Sigmoid colon (tissue), 7 donors: ENCODE data around the gene CUL9. TPM values are rescaled to one million over a fixed set of nuclear protein-coding genes. Genes with fewer than 3 reads are reported as not detected.
A peak's percentile ranks its signal among the peaks of the same experiment; 100 is the strongest.

ENCODE experiments used
- DNase-seq: peaks from one replicate; pipeline ENCODE4 v3.0.0-alpha.2; 2019
- H3K27ac ChIP-seq, 4 donors: fragments of 200-600 bp; sonication (generic); one replicate each; pipeline ENCODE4 v1.5.1; 2016 to 2019; ENCODE audit warnings: mild to moderate bottlenecking in 1 of 4
- H3K27me3 ChIP-seq, 3 donors: fragments of 200-600 bp; sonication (generic); one replicate each; pipeline ENCODE4 v1.5.1; 2019; ENCODE audit warnings: mild to moderate bottlenecking in 1 of 3
- H3K36me3 ChIP-seq, 4 donors: fragments of 200-600 bp; sonication (generic); one replicate each; pipeline ENCODE4 v1.5.1; 2016 to 2019
- H3K4me1 ChIP-seq, 4 donors: fragments of 200-600 bp; sonication (generic); one replicate each; pipeline ENCODE4 v1.5.1; 2017 to 2019
- H3K4me3 ChIP-seq, 4 donors: fragments of 200-600 bp; sonication (generic); one replicate each; pipeline ENCODE4 v1.5.1; 2017 to 2019; ENCODE audit warnings: mild to moderate bottlenecking in 2 of 4, moderate library complexity in 1 of 4
- H3K9me3 ChIP-seq, 4 donors: fragments of 200-600 bp in 3 of 4; sonication (generic) in 3 of 4; one replicate each; pipeline versions ENCODE4 v1.5.1 to v1.6.1; 2013 to 2019
- EP300 ChIP-seq, 4 donors: sonication (generic); formaldehyde crosslinking; IDR thresholded peaks; one replicate each; pipeline ENCODE4 v1.6.1; 2017; ENCODE audit warnings: antibody characterized with exemption in 4 of 4
- POLR2A ChIP-seq, 2 donors: fragments of 450-650 bp; IDR thresholded peaks; one replicate each; pipeline ENCODE4 v1.6.1; 2016; ENCODE audit warnings: antibody characterized with exemption in 2 of 2, mild to moderate bottlenecking in 2 of 2, moderate library complexity in 2 of 2
- POLR2AphosphoS5 ChIP-seq, 4 donors: sonication (generic); formaldehyde crosslinking; IDR thresholded peaks; one replicate each; pipeline ENCODE4 v1.6.1; 2017; ENCODE audit warnings: antibody characterized with exemption in 4 of 4
- WGBS, 2 donors: extraction: QIAGEN DNeasy Blood & Tissue Kit; methylation state at CpG; one replicate each; pipeline ENCODE4 v1.1.7; 2013; 5-methylcytosine and 5-hydroxymethylcytosine counted together
- intact Hi-C: fragments of 100-400 bp; cut with DNase I; formaldehyde crosslinking; loops from one replicate; pipeline ENCODE4 v1.15.1; 2023
- polyA plus RNA-seq, 3 donors: library from polyadenylated mRNA; stranded (reverse); fragments of 200-250 nt; gene quantifications; one replicate each; pipeline ENCODE4 v1.2.3, GENCODE V29; 2013
- total RNA-seq, 4 donors: library from RNA; depleted of rRNA; stranded (reverse); fragments of >200 nt; gene quantifications; one replicate each; pipeline ENCODE4 v1.1.0, GENCODE V29; 2016
- TF ChIP-seq, protein P1 (sequence below), 4 experiments: fragments of 450-650 bp in 3 of 4; fragments of 200-600 bp in 1 of 4; IDR thresholded peaks; one replicate each; pipeline ENCODE4 v1.5.1; 2016 to 2019; ENCODE audit warnings: antibody characterized with exemption in 4 of 4, mild to moderate bottlenecking in 3 of 4, moderate library complexity in 2 of 4
- donor health status: healthy with polysubstance abuse.
- donor health status: Bipolar disorder and iron deficiency.
- donor health status: healthy.

Gene CUL9
- total and polyA plus RNA-seq, 7 donors = 5.1 to 49.6 (median 28.2) TPM

GRCh38 chr6:43203029-43203717 lies 21.2 kb downstream of the CUL9 start:
- Histone ChIP-seq H3K36me3 (peaks cover 0 to 72% (median 19%) of the 10 kb centered on the region in 4 donors), H3K4me1 (no peaks in the 10 kb centered on the region), H3K27me3 (no peaks in the 10 kb centered on the region), H3K27ac (no peak overlapping the region), H3K9me3 (no peaks in the 10 kb centered on the region), H3K4me3 (no peak overlapping the region)
- intact Hi-C loops = no loop called here
- TF ChIP-seq, protein P1, sequence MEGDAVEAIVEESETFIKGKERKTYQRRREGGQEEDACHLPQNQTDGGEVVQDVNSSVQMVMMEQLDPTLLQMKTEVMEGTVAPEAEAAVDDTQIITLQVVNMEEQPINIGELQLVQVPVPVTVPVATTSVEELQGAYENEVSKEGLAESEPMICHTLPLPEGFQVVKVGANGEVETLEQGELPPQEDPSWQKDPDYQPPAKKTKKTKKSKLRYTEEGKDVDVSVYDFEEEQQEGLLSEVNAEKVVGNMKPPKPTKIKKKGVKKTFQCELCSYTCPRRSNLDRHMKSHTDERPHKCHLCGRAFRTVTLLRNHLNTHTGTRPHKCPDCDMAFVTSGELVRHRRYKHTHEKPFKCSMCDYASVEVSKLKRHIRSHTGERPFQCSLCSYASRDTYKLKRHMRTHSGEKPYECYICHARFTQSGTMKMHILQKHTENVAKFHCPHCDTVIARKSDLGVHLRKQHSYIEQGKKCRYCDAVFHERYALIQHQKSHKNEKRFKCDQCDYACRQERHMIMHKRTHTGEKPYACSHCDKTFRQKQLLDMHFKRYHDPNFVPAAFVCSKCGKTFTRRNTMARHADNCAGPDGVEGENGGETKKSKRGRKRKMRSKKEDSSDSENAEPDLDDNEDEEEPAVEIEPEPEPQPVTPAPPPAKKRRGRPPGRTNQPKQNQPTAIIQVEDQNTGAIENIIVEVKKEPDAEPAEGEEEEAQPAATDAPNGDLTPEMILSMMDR (IDR thresholded peaks at IDR 0.05) = no peak
- TF ChIP-seq POLR2AphosphoS5 (IDR thresholded peaks at IDR 0.05) (no peak), EP300 (IDR thresholded peaks at IDR 0.05) (no peak), POLR2A (IDR thresholded peaks at IDR 0.05) (no peak)
- peak; percentile 38 for DNase-seq
- WGBS, 2 donors = 95 to 97% methylated on average over 17 of the region's 17 CpGs

- H3K27ac ChIP-seq = no peak overlapping the region
- peaks cover 0 to 66% (median 14%) of the 10 kb centered on the region in 4 donors for H3K36me3 ChIP-seq
- H3K4me1 ChIP-seq = no peaks in the 10 kb centered on the region
- H3K9me3 ChIP-seq = no peaks in the 10 kb centered on the region
- peak; percentile 27 for DNase-seq
- TF ChIP-seq EP300 (IDR thresholded peaks at IDR 0.05) = no peak
- TF ChIP-seq, protein P1 (IDR thresholded peaks at IDR 0.05) = no peak
- TF ChIP-seq POLR2AphosphoS5 (IDR thresholded peaks at IDR 0.05) = no peak
- TF ChIP-seq POLR2A (IDR thresholded peaks at IDR 0.05) = no peak
- no peaks in the 10 kb centered on the region for H3K27me3 ChIP-seq
- 96 to 97% methylated on average over 8 of the region's 8 CpGs for WGBS, 2 donors
- intact Hi-C loops = no loop called here
- no peak overlapping the region for H3K4me3 ChIP-seq
Measured at GRCh38 chr6:43203718-43204095, 21.7 kb downstream of the CUL9 start.

DNA sequence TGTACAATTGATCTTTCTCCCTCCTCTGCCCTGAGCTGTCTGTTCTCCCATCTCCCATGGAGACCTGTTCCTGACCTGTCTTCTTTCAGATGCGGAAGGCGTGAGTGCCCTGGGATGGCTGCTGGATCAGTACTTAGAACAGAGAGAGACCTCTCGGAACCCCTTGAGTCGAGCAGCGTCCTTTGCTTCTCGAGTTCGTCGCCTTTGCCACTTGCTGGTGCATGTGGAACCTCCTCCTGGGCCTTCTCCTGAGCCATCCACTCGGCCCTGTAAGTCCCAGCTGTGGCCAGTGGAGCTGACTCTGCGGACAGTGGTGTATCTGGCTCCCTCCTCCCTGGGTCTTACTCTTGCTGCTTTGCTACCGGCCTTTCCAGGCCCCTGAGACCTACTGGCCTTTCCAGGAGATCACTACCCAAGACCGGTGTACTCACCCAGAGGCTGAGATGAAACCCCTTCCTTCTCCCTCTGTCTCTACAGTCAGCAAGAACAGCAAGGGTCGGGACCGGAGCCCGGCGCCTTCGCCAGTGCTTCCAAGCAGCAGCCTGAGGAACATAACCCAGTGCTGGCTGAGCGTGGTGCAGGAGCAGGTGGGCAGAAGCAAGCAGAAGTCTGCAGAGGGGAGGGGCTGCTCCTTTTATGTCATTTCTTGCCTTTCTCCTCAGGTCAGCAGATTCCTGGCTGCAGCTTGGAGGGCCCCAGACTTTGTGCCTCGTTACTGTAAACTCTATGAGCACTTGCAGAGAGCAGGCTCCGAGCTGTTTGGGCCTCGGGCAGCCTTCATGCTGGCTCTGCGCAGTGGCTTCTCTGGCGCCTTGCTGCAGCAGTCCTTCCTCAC lies 22.5 kb downstream of the CUL9 start:
- intact Hi-C loops = no loop called here
- Histone ChIP-seq H3K27me3 (no peaks in the 10 kb centered on the region), H3K4me3 (no peak overlapping the region), H3K4me1 (no peaks in the 10 kb centered on the region), H3K36me3 (peaks cover 0 to 63% (median 11%) of the 10 kb centered on the region in 4 donors), H3K9me3 (no peaks in the 10 kb centered on the region), H3K27ac (no peak overlapping the region)
- TF ChIP-seq, protein P1 (IDR thresholded peaks at IDR 0.05) = no peak
- TF ChIP-seq POLR2AphosphoS5 (IDR thresholded peaks at IDR 0.05) (no peak), EP300 (IDR thresholded peaks at IDR 0.05) (no peak), POLR2A (IDR thresholded peaks at IDR 0.05) (no peak)
- peak; percentile 54 for DNase-seq
- WGBS, 2 donors = 96% methylated on average over 23 of the region's 23 CpGs

- intact Hi-C loops = no loop called here
- WGBS, 2 donors = 96% methylated on average over 10 of the region's 10 CpGs
- TF ChIP-seq, protein P1 (IDR thresholded peaks at IDR 0.05) = no peak
- TF ChIP-seq POLR2AphosphoS5 (IDR thresholded peaks at IDR 0.05) (no peak), POLR2A (IDR thresholded peaks at IDR 0.05) (no peak), EP300 (IDR thresholded peaks at IDR 0.05) (no peak)
- Histone ChIP-seq H3K36me3 (peaks cover 0 to 53% (median 10%) of the 10 kb centered on the region in 4 donors), H3K27me3 (no peaks in the 10 kb centered on the region), H3K9me3 (no peaks in the 10 kb centered on the region), H3K4me1 (no peaks in the 10 kb centered on the region), H3K27ac (no peak overlapping the region), H3K4me3 (no peak overlapping the region)
- peak; percentile 39 for DNase-seq
Measured at GRCh38 chr6:43205849-43206248, 23.9 kb downstream of the CUL9 start.
